Left ventricle myocardium inferior (tissue), 1 donor: Measurements from ENCODE around the gene RPUSD1. TPM values are rescaled to one million over a fixed set of nuclear protein-coding genes. Genes with fewer than 3 reads are reported as not detected.
"Not testable (repeated sequence)": the region's sequence is repeated elsewhere in the genome, so short reads cannot be mapped to it uniquely, and the experiment has no call there.

ENCODE experiments used
- DNase-seq: peaks from one replicate; pipeline ENCODE4 v3.0.0-alpha.2; 2020
- H3K27ac ChIP-seq: fragments of 200-600 bp; replicated peaks from 2 replicates; pipeline ENCODE4 v1.8.0; 2021
- H3K27me3 ChIP-seq: fragments of 200-600 bp; 2 replicates; pipeline ENCODE4 v1.8.0; 2021; ENCODE audit warnings: low read depth
- H3K36me3 ChIP-seq: fragments of 200-600 bp; 2 replicates; pipeline ENCODE4 v1.8.0; 2021
- H3K4me1 ChIP-seq: fragments of 200-600 bp; 2 replicates; pipeline ENCODE4 v1.8.0; 2021
- H3K4me3 ChIP-seq: fragments of 200-600 bp; 2 replicates; pipeline ENCODE4 v1.8.0; 2021; ENCODE audit warnings: mild to moderate bottlenecking, moderate library complexity
- H3K9me3 ChIP-seq: fragments of 200-600 bp; replicated peaks from 2 replicates; pipeline ENCODE4 v1.8.0; 2021
- CTCF ChIP-seq: fragments of 200-600 bp; IDR thresholded peaks from 2 replicates; pipeline ENCODE4 v1.8.0; 2021; ENCODE audit warnings: antibody characterized with exemption, mild to moderate bottlenecking, borderline replicate concordance
- intact Hi-C: fragments of 100-400 bp; cut with micrococcal nuclease; formaldehyde crosslinking; loops from one replicate; pipeline ENCODE4 v1.11.0; 2022
- total RNA-seq: library from RNA; stranded (reverse); fragmentation: NEBNext Ultra II Directional; extraction: Animal tissue kit (Norgen Biotek cat#: 25700); gene quantifications from one replicate; pipeline ENCODE4 v1.2.1, GENCODE V29; 2021
- donor health status: DM: no; HTN: yes; CAD: no; lungs with severe emphysema.

RPUSD1 gene
- total RNA-seq, 1 donor from 2014 or later: 10.6 TPM

GRCh38 chr16:745739-746138 lies 42.4 kb downstream of the RPUSD1 start:
- Histone ChIP-seq H3K4me1 (peaks cover 6% of the 10 kb centered on the region), H3K9me3 (no peaks in the 10 kb centered on the region), H3K27ac (no peak overlapping the region), H3K36me3 (no peaks in the 10 kb centered on the region), H3K4me3 (no peak overlapping the region), H3K27me3 (peaks cover 40% of the 10 kb centered on the region)
- no peak for TF ChIP-seq CTCF
- intact Hi-C loops: no loop called here
- DNase-seq: no peak

GRCh38 chr16:743794-744500 lies 44.2 kb downstream of the RPUSD1 start:
- Histone ChIP-seq H3K36me3 (peaks cover 4% of the 10 kb centered on the region), H3K4me3 (no peak overlapping the region), H3K27me3 (peaks cover 40% of the 10 kb centered on the region), H3K9me3 (no peaks in the 10 kb centered on the region), H3K27ac (no peak overlapping the region), H3K4me1 (peaks cover 21% of the 10 kb centered on the region)
- intact Hi-C loops: no loop called here
- TF ChIP-seq CTCF: no peak
- DNase-seq: no peak

GRCh38 chr16:742894-743293 lies 45.3 kb downstream of the RPUSD1 start:
- intact Hi-C loops, DNase-seq: not testable (repeated sequence)

GRCh38 chr16:741986-742629 lies 46.1 kb downstream of the RPUSD1 start:
- TF ChIP-seq CTCF: no peak
- Histone ChIP-seq H3K9me3 (no peaks in the 10 kb centered on the region), H3K27ac (no peak overlapping the region), H3K4me3 (no peak overlapping the region), H3K36me3 (peaks cover 17% of the 10 kb centered on the region), H3K27me3 (peaks cover 40% of the 10 kb centered on the region), H3K4me1 (peaks cover 21% of the 10 kb centered on the region)
- no peak for DNase-seq
- intact Hi-C loops: no loop called here

More at GRCh38 chr16:742894-743293, 45.3 kb downstream of the RPUSD1 start:
- Histone ChIP-seq H3K4me1 (peaks cover 21% of the 10 kb centered on the region), H3K27me3 (peaks cover 40% of the 10 kb centered on the region)
- not testable (repeated sequence) for H3K27ac ChIP-seq, H3K4me3 ChIP-seq, H3K9me3 ChIP-seq, H3K36me3 ChIP-seq

GRCh38 chr16:740764-741505 lies 47.2 kb downstream of the RPUSD1 start, which contains the start of gene CIAO3:
Gene CIAO3, minus strand, starts transcription at chr16:740997. Its CDS starts 12 bp downstream, at chr16:740985.
- Histone ChIP-seq H3K4me1 (peaks cover 21% of the 10 kb centered on the region), H3K27me3 (peaks cover 40% of the 10 kb centered on the region), H3K36me3 (peaks cover 28% of the 10 kb centered on the region), H3K9me3 (no peaks in the 10 kb centered on the region), H3K27ac (peak within 1 kb of the TSS; percentile 84), H3K4me3 (peak within 1 kb of the TSS; percentile 100)
- TF ChIP-seq CTCF: peak; percentile 96
- DNase-seq: peak; percentile 89
- intact Hi-C loops: no loop called here
